Activated naive CD4-positive, alpha-beta T cell treated with Interleukin-2 at 50 U/mL for 16 hours (primary cell): ENCODE measurements around the gene CRELD2.

Source experiments
- DNase-seq: peaks from one replicate; pipeline ENCODE4 v3.0.0-alpha.2; 2020

CRELD2 gene

GRCh38 chr22:49948958-49949913 is 30.8 kb downstream of the CRELD2 start:
- DNase-seq = no peak

- no peak for DNase-seq
These were observed 31.5 kb downstream of the CRELD2 start for GRCh38 chr22:49949914-49950292.

- no peak for DNase-seq
These were observed 32.1 kb downstream of the CRELD2 start for GRCh38 chr22:49950396-49950994.

DNA sequence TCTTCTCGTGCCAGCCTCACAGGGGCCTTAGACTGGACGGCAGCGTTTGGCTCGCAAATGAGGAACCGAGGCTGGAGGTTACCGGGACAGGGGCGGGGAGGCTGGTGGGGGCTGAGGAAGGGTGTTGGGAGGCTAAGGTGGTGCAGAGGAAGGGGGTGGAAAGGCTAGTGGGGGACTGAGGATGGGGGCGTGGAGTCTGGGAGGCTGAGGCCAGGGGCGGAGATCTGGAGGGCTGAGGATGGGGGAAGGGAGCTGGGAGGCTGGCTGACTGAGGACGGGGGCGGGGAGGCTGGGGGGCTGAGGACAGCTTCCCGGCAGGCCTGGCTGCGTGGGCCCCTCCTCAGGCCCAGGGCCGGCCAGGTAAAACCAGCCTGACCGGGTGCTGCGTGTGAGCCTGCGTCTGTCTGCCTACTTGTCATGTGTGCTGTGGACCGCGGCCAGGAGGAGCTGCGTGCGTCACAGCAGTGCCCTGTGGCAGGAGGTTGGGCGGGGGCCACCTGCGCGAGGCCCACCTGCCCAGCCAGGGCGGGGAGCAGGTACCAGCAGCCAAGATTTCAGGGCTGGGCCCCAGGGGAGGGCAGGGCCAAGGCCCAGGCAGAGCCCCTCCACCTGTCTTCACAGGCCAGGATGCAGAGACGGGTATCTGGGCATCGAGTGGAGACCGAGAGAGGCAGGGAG is 32.7 kb downstream of the CRELD2 start:
- no peak for DNase-seq

DNA sequence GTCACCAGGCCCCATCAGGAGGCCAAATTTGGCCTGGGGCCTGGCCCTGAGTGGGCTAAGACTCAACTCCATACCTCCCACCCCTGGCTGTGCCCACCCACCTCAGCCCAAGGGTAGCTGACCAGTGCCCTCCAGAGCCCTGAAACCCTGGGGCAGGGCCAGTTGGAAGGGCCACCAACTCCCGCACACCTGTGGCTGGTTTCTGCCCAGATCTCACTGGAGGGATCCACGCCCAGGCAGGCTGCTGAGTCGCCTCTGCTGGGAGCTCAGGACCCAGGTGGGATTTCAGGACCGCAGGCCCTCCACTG is 33.2 kb downstream of the CRELD2 start:
- DNase-seq = no peak

DNA sequence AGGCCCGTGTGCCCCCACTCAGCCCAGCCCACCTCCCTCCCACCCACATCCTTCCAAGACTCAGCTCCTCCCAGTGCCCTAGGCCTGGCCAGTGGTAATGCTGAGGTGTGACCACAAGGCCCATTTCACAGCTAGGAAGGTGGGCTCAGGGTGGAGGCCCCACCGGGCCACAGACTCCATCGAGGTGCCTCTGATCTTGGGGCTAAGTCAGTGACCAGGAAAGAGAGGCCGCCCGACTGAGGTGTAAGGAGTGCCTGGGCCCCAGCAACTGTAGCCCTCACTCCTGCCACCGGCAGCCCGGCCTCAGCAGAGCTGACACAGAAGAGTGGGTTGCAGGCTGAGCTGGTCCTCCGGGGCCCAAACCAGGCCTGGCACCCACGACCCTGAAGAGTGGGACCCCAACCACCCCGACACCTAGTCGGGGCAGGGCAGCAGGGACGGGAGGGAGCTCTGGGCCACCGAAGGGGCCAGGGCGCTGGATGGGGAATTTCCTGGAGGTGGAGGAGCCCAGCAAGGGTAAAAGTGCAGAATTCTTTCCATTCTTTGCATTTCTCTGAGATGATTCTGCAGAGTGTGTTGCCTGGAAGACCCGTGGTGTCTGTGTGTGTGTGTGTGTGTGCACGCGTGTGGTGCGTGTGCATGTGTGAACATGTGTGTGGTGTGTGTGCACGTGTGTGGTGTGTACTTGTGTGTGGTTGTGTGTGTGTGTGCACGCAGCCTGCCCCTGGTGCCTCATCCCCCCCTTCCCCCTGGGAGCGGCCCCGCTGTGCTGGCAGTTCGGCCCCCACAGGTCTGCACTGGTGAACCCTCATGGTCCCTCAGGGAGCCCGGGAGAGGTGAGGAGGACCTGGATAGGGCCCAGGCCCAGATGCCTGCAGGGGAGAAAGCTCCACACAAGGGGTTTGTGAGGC is 33.8 kb downstream of the CRELD2 start:
- DNase-seq = no peak

- DNase-seq = no peak
These were observed 34.7 kb downstream of the CRELD2 start for GRCh38 chr22:49953027-49953679.

DNA sequence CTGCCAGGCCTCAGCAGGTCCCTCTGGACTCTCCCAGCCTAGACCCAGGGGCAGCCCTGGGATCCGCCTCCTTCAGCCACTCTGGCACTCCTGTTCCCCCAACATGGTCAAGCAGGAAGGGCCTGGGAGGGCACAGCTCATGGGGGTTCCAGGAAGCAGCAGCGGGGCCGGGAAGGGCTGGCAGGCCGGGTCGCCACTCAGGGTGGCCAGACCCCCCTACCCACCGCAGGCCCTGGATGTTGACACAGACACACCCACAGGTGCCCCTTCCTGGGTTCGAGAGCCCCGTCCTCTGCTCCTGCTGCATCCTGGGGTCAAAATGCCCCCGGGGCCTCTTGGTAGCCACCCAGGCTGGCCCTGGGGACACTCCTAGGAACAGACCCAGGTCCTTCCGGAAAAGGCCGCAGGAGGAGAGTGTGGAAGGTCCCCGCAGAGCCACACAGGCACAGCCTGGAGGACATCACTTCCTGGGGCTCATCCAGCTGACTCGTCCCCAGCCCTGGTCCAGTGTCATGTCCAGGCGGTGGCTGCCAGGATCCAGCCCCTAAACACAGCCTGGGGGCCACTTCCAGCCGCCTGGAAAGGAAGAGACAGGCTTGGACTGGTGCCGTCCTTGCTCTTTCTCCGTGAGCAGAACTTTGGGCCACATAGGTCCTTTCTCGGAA is 35.4 kb downstream of the CRELD2 start:
- DNase-seq = no peak

- no peak for DNase-seq
These were observed 35.9 kb downstream of the CRELD2 start for GRCh38 chr22:49954354-49954753.

GRCh38 chr22:49954991-49955580 is 36.7 kb downstream of the CRELD2 start:
- no peak for DNase-seq

DNA sequence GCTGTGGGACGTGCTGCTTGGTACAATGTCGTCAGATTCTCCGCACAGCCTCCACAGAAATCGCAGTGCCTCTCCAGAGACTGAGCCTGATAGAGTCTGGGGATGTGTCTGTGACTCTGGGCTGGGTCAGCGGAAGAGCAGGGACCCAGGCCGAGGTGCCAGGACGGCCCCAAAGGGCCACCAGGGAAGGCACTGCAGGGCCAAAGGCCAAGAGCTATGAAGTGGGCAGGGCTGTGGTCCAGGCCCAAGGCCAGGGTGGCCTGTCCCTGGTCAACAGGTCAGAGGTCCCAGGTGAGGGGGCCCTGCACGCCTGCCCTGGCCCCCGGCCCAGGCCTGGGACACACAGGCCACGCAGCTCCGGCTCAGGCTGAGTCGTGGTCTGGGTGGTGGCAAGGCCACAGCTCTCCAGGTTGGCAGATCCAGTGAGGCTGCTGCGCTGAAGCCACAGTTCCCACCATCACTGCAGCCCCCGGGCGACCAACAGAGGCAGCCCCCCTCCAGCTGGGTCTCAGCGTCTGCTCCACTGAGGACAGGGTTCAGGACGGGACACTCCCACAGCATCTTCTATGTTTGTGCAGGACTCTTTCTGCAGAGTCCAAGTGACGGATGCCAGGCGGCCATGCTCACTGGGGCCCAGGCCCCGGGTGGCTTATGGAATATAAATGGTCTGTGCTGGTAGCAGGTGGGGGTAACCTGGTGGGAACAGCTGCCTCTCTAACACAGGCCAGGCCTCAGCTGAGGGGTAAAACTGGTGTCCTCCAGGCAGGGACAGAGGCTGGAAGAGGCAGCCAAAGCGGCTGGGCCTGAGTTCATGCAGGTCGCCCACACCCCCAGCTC is 37.4 kb downstream of the CRELD2 start:
- no peak for DNase-seq

DNA sequence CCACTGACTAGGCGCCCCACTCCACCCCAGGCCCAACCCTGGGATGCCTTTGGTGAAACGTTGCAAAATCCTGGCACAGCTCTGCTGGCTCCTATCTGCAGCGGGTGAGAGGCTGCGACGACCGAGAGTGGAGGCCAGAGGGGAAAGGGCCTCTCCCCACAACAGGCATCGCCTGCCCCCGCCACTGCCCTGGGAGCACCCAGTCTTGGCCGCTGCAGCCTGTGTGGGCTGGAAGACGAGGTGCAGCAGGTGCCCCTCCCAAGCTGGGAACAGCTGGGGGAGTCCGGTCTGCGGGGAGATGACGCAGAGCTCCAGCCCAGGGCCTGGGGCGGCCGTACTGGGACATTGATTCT is 38.0 kb downstream of the CRELD2 start:
- DNase-seq = no peak

DNA sequence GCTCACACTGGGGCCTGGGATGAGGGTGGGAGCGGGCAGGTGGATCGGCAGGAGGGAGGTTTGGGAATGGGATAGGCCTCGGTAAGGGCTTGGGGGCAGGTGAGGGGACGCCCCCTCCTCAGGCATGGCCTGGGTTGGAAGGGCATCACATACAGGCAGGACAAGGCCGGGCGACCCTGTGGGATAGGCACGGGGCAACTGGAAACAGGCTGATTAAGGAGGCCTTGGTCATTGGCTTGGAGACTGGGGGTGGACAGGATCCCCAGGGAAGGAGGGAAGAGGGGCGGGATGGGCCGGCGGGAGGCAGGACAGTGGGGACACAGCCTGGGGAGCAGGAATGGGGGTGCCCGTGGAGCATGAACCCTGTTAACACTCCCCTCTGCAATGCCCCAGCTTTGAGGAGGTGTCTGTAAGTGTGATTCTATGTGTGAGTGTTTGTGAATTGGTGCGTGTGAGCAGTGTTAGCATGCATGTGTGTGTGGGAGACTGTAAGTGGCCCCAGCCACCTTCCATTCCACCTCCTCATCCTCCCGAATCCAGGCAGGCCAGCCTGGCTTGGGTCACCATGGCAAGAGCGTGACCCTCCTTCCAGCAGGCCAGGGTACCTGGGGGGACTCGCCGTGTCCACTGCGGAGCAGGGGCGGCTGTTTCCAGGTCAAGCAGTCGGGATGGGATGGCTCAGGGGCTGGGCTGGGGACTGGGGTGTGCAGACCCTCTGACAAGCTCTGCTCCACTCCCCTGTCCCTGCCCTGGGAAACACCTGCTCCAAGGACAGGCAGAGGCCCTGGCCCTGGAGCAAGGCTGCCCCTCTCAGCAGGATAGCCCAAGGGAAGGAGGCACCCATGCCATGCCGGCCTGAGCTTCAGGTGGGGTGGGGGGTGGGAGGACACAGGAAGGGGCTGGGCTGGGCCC is 38.7 kb downstream of the CRELD2 start:
- no peak for DNase-seq

GRCh38 chr22:49957826-49958365 is 39.5 kb downstream of the CRELD2 start:
- no peak for DNase-seq

- DNase-seq = no peak
These were observed 40.0 kb downstream of the CRELD2 start for GRCh38 chr22:49958366-49958921.

DNA sequence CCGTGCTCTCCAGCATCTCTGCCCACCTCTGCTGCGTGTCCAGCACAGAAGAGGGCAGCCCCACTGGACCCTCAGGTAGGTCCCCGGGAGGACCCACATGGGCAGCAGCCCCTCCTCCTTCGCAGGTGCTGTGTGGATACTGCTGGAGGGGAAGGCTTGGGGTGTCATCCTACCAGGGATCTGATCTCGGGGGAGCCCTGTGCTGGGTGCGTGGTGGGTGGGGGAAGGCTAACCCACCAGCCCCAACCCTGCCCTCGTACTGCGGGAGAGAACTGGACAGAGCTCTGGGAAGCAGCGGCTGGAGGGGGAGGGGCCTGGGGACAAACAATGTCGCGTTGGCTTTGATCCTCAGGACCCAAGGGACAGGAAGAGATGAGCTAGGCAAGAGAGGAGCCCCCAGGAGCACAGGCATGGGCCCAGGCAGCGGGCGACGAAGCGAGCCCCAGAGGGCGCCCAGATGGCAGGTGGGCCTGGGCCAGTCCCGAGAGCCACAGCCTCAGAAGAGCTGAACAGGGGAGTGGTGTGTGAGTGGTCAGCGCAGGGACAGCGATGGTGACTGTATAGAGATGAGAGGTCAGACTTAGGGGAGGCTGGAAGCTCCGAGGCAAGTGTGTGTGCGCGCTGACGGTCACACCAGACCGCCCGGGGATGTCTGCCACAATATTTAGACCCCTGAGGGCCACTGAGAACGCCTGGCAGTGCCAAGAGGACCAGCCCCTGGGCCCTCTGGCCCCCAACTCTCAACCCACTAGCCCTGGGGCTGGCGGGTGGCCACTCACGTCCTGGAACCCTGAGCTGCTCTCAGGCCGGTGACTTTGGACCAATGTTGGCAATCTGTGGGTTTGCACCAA is 40.7 kb downstream of the CRELD2 start:
- no peak for DNase-seq

- peak; percentile 43 for DNase-seq
These were observed 41.3 kb downstream of the CRELD2 start for GRCh38 chr22:49959782-49960158.
